GM18861 (cell line): ENCODE data around the gene ROBO1.

Experiments used
- ATAC-seq: cut with Tn5 transposase; IDR thresholded peaks from one replicate; pipeline ENCODE4 v1.9.1; 2021; ENCODE audit not compliant: unreplicated experiment

ROBO1 gene

GRCh38 chr3:79253271-79253670 lies 514.5 kb downstream of the ROBO1 start:
- ATAC-seq: no peak

DNA sequence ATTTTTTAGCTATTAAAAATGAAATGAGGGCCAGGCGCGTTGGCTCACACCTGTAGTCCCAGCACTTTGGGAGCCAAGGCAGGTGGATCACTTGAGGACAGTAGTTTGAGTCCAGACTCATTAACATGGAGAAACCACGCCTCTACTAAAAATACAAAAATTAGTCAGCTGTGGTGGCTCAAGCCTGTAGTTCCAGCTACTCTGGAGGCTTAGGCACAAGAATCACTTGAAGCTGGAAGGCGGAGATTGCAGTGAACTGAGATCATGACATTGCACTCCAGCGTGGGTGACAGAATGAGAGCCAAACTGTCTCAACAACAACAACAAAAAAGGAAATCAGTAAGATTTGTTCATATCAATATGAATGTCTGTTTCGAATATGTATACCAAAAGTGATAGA lies 517.1 kb downstream of the ROBO1 start:
- ATAC-seq: no peak

DNA sequence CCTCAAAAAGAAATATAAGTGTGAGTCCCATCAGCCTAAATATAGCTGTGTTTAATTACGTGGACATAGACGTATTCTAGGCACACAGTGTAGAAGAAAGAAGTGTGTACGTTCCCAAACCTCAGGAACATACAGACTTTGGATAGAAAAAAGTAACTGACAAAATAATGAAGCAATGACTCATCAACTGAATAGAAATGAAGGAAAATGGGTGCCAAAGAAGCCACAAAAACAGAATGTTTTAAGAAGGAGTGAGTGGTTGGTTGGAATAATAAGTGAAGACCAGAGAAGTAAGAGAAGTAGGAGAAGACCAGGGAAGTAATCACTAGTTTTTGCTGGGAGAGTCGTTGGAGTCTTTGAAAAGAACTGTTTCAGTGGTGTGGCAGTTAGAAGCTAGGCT lies 518.1 kb downstream of the ROBO1 start:
- no peak for ATAC-seq

GRCh38 chr3:79247725-79248043 lies 520.1 kb downstream of the ROBO1 start:
- ATAC-seq: no peak

DNA sequence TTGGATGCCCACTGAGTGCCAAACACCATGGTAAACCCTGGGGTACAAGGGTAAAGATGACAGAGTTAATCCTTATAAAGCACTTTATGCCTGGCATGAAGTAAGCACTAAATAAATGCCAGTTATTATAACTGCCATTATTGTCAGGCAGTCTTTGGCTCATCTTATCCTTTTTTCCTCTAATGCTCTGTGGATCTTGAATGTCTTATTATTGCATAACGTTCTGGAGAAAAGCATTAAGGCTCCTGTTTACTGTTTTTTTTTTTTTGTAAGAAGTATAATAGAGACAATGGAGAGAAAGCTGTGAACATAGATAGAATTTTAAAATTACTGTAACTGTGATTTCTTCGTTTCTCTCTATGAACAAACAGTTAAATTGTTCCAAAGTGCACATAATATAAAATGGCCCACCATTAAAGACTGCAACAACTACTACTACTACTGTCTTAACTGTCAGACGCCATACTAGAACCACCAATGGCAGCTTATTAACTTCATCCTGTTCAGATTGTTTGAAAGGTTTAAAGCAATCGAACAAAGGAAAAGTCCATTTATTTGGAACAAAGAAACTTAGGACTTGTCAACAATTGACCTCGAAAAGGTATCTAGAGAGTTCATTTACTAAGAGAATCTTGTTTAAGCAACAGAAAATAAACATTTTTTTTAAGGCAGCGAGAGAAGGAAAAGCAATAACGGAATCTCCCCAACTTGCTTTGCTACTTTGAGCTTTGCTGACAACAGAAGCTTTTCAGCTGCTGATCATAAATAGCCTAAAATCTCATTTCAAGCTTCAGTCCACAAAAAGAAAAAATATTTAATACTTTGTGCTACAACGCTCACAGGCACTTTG lies 520.7 kb downstream of the ROBO1 start:
- ATAC-seq: no peak

GRCh38 chr3:79245284-79246138 lies 522.3 kb downstream of the ROBO1 start:
- no peak for ATAC-seq

DNA sequence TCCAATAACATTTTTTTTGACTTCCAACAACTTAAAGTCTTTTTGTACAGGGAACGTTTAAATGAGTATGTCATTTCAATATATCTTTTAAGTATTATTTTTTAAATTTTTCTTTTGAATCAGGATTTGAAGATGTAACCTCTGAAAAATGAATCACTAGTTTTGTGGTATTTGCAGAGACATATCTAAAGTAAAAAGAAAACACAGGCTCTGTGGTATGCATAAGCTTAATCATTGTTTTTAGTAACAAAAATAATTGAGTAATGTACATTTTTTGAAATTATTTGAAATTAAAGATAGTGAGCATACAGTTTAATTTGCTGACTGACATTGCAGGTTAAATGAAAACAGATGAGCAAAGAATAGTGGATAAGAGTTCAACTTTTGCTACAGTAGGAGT lies 531.3 kb downstream of the ROBO1 start:
- ATAC-seq: no peak

DNA sequence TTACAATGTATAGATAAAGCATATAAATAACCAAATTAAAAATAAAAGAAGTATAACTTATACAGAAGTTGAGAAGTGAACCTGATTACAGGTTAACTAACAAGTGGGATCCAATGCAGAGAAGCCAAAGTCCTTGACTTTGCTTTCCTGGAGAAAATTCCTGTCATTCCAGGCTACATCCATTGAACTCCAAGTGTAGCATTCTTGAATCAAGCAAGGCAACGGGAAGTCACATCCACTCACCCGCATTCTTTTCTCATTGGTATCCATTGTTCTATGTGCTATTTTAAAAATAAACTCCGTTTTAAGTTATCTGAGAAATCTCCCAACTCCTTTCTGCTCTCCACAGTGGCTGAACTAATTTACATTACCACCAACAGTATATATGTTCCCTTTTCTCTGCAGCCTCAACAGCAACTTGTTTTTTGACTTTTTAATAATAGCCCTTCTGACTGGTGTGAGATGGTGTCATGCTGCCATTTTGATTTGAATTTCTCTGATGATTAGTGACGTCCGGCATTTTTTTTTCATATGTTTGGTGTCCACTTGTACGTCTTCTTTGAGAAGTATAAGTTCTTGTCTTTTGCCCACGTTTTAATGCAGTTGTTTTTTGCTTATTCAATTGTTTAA lies 534.3 kb downstream of the ROBO1 start:
- ATAC-seq: no peak

- no peak for ATAC-seq
Measured at GRCh38 chr3:79230266-79230665, 537.5 kb downstream of the ROBO1 start.

DNA sequence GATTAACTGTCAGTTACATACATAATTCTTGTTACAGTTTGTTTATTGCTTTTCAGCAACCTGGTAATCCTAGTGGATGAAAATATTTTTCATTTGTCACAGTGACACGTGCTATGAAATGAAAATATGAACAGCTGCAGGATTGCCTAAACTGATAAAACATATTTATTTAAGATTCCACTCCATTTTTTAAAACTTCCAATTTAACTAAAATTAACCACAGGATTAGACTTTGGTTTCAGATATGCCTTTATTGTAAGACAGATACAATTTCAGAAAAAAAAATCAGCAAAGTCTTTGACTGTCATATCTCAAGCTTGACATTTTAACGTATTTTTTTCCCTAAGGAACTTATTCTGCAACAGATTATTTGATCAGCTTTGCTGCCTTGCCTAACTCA lies 550.7 kb downstream of the ROBO1 start:
- no peak for ATAC-seq

- no peak for ATAC-seq
Measured at GRCh38 chr3:79215286-79215685, 552.5 kb downstream of the ROBO1 start.

- no peak for ATAC-seq
Measured at GRCh38 chr3:79211586-79212359, 556.0 kb downstream of the ROBO1 start.

- no peak for ATAC-seq
Measured at GRCh38 chr3:79204351-79204750, 563.4 kb downstream of the ROBO1 start.

GRCh38 chr3:79203144-79203519 lies 564.7 kb downstream of the ROBO1 start:
- ATAC-seq: no peak

GRCh38 chr3:79202471-79203143 lies 565.2 kb downstream of the ROBO1 start:
- ATAC-seq: no peak

DNA sequence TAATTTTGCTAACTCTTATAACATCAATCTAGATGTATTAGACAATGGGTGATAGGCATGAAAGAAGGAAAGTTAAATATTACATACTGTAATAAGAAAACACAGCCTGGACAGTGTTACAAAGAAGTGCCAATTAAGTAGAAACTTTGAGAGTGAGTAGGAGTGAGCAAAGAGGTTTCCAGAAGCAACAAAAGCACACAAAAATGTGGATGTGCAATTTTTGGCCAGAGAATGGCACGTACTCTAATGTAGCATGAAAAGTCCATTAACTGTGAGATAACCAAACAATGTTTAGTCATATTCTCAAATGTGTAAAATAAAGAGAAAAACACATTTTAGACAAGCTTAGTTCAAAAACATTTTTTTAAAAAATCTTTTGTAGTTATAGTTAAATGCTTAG lies 567.3 kb downstream of the ROBO1 start:
- ATAC-seq: no peak

DNA sequence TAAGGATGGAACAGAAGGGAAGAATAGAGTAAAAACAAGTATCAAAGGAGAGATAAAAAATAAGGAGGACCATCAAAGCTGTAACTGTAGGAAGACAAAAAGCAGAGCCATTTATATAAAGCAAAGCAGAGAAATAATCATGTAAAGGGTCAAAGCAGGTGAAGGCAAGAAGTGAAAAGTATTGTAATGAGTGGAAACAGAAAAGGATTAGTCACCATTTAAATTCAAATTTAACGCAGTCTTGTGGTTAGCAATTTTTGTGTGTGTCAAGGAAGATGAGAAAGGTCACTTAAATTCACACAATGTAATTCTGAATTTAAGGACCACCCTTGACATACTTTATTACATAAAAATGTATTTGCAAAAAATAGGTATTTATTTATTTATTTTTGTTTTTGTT lies 567.8 kb downstream of the ROBO1 start:
- ATAC-seq: no peak

DNA sequence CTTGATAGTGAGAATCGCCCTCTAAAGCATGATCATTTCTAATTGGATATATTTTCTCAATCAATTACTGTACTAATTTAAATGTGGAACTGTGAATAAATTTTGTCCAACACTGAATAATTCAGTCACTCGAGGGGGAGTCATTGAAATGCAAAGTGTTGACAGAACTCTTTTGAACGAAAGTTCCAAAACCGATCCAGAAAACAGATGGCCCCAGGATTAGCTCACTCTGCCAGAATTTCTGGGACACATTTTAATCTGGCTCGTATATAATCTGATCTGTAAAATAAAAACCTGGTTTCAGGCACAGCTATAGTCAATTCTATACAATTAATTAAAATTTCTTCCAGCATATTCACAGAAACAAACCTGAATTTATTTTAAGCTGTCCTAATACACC lies 580.4 kb downstream of the ROBO1 start:
- ATAC-seq: no peak

DNA sequence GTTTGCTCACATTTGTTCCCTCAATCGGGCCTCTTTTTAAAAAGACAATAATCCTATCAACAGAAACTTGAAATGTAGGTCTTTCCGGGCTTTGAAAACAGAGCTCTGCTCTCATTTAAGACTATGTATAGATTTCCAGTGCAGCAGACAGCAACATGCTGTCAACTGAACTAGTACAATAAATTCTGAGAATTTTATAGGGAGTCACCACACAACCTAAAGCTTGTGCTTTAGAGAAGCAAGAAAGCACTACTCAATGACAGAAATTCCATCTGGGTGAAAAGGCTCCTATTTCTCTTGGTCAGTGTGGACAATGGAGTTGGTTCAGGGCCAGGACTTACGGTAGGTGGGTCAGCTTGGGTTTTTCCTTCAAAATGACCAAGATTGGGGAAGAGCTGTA lies 583.5 kb downstream of the ROBO1 start:
- ATAC-seq: no peak

DNA sequence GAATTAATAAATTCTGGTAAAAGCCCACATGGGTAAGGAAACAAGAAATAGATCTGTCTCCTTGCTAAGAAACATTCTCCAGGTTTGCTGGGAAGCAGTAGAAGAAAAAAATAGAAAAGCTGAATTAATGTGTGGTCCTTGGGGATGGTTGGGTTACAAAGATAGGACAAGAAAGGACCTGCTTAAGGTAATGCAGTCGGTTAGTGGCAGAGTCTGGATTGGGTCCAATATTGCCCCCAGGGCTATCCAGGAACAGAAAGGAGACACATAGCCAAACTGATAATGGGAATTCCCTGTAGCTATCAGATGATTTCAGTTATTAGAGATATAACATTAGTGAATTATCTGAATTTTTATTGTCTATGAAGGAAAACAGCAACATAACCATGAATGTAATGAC lies 584.3 kb downstream of the ROBO1 start:
- ATAC-seq: no peak
